SW480 (cell line): ENCODE results near the gene CLEC2B.

ENCODE experiments used
- DNase-seq: peaks from one replicate; pipeline ENCODE4 v3.0.0-alpha.2; 2016; ENCODE audit warnings: low spot score

CLEC2B gene

DNA sequence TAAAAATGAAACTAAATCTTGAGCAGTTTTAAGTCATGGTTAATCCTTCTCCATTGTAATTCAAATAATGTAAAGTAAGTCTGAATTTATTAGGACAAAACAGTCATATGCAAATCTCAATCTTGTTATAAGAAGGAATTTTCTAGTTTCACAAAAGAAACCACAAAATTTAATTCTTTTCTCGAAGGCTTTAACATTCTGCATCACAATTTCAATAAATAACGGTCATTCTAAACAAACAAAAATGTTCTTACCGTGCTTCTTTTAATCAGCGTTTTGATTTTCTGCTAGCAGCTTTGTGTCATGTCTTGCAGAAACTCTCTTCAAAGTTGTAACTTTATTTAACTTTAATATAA lies 225 bp downstream of the CLEC2B start:
- no peak for DNase-seq

DNA sequence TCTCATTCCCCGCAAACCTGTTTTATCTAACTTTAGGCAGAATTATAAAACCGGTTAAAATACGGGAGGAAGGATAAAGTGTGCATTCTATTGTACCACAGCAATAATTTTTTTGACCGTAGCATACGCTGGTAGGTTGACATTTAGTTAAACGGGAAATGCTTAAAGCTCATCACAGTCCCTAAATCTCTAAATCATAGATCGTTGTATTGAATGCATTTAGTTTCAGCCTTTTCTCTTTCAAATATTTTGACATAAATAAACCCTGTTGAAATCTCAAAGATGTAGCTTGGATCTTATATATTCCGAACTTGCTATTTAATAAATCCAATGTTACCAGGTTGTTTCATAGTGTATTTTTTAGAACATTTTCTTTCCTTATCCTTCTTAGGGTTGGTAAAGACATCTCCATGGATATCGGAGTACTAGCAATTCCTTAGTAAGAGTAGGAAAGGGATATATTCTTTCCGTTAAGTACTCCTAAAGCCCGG lies 798 bp downstream of the CLEC2B start:
- no peak for DNase-seq

DNA sequence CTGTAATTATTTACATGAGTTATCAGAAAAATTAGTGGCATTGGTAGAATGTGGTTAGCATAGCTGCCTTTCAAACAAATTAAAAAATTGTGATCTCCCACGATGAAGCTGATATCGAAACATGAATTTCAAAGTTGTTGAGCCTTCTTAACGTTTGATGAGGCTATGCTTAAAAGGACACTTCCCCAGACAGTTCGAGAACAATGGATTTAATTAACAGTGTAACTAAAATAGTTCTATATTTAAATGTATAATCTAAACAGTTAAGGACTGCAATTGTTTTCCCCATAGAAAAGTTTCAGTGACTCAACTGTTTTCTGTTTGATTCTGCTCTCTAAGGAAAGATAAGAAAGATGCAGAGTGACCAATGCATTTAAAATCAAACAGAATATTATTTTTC lies 1.6 kb downstream of the CLEC2B start:
- no peak for DNase-seq

DNA sequence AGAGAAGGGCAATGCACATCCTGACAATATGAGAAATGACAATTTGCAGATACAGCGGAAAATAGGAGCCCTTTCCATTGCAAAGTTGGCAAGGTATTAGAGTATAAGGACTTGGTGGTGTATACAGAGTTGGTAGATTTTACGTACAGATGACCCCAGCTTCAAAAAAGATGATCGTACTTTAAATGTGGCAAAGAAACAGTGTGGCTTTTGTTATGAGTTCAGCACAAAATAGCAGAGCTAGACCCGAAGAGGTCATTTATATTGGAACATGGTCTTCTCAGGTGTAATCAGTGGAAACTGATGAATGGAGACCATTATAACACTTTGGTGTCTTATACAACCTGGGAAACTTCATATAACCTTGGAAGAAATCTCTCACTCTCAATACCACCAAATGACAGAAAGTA lies 2.3 kb downstream of the CLEC2B start:
- no peak for DNase-seq

DNA sequence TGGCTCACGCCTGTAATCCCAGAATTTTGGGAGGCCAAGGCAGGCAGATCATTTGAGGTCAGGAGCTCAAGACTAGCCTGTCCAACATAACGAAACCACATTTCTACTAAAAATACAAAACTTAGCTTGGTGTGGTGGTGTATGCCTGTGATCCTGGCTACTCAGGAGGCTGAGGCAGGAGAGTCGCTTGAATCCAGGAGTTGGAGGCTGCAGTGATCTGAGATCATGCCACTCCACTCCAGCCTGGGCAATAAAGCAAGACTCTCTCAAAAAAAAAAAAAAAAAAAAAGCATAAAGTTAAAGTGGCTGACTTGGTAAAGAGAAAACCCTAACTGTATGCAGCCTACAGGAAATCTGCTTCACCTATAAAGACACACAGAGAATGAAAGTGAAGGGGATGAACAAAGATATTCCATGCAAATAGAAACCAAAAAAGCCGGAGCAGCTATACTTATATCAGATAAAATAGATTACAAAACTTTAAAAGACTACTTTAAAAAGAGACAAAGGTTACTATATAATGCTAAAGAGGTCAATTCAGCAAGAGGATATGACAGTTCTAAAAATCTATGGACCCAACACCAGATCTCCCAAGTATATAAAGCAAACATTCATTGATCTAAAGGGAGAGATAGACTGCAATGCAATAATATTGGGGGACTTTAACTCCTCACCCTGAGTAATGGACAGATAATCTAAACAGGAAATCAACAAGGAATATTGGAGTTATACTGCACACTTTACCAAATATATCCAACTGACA lies 4.1 kb downstream of the CLEC2B start:
- no peak for DNase-seq

DNA sequence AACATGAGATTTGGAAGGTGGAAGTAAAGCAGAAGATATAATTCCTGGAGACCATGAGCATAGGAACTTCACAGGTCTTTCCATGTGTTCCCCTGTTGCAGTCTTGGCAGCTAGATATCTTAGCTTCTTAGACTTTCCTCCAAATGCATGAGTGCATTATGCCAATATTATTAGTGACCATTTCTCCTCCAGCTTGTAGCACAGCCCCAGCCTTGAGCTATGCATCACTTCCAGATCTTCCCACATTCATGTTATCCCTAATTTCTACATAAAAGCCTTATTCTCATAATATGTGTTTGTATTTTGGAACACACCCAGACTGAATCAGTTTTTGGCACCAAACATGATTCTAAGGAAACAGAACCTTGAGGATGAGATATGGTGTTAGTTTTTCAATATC lies 11.0 kb downstream of the CLEC2B start:
- no peak for DNase-seq

DNA sequence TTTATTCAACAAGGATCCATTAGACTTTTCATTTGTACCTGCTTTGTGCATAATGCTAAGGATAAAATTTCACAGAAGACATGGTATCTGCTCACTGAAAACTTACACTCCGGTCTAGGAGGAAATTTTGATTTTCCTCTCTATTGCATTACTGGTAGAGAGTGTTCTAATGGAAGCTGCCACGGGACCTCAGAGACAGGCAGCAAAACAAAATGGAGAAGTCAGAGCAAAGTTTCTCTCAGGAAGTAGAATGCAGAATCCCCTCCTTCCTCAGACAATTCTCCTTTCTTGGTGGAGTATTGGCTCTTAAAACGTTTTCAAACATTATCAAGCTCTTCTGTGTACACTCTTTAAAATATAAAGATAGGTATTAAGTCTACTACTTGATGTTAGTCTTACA lies 12.3 kb downstream of the CLEC2B start:
- DNase-seq: no peak

DNA sequence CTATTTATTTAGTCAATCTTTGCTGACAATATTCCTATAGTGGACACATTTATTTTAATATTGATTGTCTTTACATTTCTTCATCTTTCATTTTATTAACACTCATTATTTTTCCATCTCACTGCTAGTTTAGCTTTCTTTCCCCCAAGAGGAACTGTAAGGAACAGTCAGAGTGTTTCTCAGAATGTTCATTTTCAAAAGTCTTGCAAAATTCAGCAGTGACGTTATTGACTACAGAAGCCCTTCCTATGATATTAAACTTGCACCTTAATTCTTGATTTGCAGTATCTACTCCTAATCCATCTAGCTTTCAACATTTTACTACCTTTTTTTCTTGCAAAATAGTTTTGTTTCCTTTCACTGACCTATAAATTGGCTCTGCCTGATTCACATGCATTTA lies 13.0 kb downstream of the CLEC2B start:
- DNase-seq: no peak

DNA sequence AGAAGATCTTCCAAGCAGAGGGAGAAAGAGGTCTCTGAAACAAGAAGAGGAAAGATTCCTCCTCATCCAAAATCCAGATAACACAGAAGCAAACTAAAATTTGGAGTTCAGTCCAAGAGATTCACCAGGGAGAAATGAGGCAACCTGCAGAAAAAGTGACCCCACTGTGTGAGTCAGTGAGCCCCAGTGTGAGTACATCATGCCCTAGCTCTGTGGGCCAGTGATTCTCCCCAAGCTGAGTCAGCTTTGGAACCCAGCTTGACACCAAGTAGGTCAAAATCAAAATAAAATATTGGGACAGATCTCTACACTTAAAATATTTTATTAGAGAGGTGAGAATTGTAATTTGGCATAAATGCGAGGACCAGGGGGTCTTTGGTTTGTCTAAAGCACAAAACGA lies 17.2 kb downstream of the CLEC2B start:
- no peak for DNase-seq

DNA sequence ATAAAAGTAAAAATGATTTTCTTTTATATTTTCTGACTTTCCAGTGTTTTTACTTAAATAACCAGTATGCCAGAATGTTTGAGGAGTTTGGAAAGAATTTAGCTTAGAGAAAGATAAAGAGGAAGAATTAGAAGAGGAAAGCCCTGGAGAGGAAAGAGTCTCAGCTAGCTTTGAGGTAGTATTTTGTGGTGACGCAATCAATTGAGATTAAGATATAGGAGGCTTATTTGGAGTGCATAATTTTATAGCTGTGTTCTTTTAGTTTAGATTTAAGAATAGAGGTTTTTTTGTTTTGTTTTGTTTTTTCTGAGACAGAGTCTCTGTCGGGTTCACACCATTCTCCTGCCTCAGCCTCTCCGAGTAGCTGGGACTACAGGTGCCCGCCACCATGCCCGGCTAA lies 18.1 kb downstream of the CLEC2B start:
- no peak for DNase-seq

DNA sequence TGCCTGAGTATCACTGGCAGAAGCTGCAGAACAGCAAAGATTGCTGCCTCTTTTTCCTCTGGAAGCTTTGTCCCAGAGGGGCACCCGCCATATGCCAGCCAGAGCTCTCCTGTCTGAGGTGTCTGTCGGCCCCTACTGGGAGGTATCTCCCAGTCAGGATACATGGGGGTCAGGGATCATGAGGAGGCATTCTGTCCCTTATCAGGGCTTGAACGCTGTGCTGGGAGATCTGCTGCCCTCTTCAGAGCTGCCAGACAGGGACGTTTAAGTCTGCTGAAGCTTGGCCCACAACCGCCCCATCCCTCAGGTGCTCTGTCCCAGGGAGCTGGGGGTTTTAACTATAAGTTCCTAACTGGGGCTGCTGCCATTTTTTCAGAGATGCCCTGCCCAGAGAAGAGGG lies 20.3 kb downstream of the CLEC2B start:
- no peak for DNase-seq

DNA sequence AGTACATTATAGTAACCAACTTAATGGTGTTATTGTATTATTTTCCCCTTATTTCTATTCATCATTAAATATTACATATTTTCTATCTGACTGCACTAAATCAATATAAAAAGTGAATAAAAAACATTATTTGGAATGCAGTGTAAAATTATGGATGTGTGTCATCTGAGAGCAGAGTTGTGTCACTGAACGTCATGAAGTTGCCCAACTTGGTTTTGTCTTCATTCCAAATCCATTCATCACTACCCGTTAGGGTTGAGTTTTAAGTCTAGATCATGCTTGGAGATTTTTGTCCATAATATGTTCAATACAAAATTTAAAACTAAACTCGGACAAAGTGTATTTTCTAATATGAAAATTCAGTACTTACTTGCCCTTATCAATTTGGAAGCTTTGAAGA lies 25.7 kb downstream of the CLEC2B start:
- DNase-seq: no peak

DNA sequence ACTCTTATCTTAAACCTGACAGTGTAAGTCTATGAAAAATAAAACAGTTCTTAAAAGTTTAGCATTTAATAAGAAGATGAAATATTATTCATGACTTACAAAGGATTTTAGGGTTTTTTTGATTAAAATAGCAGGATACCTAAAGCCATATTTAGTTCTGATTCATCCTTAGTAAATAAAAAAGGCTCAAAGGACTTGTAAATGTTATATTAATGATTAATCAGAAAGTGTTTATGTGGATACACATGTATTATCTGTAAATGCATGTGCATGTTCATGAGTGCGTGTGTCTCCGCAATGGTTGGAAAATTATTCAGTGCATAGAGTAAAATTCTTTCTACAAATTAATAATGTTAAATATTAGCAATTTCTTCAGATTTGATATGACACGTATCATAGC lies 37.4 kb downstream of the CLEC2B start:
- DNase-seq: no peak

DNA sequence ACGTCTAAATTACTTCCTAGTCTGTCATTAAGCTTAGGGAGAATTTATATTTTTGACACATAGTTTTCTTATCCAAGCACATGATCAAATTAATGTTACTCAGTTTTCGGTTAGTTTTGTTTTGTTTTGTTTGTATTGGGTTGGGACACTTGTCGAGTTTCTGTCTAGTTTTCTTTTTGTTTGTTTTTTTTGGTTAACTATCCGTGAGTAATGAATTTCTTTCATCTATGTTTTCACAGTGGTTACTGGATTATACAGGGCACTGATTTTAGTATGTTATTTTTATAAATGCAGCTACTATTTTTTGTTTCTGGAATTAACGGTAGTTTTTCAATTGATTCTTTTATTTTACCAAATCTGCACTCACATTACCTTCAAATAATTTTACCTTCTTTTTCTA lies 39.2 kb downstream of the CLEC2B start:
- DNase-seq: peak; percentile 12

DNA sequence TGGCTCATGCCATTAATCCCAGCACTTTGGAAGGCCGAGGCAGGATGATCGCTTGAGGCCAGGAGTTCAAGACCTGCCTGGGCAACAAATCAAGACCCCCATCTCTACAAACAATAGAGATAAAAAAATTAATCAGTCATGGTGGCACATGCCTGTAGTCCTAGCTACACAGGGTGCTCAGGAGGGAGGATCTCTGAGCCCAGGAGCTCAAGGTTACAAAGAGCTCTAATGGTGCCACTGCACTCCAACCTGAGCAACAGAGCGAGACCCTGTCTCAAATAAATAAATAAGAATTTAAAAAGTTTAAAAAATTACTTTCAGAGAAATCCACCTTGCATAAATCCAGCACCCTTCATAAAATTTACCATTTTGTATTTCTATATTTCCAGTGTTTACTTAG lies 39.7 kb downstream of the CLEC2B start:
- DNase-seq: no peak

DNA sequence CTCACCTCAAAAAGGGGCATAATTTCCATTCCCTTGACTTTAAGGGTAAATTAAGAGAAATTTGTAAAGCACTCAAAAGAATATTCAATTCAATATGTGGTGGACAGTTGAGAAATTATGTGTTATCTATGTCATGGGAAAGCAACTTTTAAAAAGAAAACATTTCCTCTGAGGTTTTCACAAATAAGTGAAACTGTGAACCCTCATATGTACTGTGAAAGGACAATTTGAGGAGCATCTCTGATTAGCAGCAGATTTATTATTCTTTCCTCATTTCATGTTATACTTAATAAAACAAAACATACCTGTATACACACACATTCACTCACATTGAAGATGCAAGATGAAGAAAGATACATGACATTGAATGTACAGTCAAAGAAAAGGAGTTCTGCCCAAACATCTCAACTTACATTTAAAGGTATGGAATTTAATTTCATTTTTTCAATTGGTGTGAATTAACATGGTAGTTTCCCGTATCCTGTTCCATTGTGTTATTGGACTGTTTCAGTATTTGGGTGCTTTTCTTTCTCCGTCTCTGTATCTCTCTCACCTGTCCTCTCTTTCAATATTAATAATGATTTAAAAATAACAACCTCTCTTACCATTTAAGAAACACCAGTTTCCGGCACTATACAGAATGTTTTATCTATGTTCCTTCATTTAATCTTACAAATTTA lies 41.8 kb downstream of the CLEC2B start, which contains the start of gene KLRF1:
Gene KLRF1, plus strand, starts transcription at position 273 of the 680 bp plus-strand sequence. Its CDS starts 64 bp downstream, at position 337.
- DNase-seq: no peak

DNA sequence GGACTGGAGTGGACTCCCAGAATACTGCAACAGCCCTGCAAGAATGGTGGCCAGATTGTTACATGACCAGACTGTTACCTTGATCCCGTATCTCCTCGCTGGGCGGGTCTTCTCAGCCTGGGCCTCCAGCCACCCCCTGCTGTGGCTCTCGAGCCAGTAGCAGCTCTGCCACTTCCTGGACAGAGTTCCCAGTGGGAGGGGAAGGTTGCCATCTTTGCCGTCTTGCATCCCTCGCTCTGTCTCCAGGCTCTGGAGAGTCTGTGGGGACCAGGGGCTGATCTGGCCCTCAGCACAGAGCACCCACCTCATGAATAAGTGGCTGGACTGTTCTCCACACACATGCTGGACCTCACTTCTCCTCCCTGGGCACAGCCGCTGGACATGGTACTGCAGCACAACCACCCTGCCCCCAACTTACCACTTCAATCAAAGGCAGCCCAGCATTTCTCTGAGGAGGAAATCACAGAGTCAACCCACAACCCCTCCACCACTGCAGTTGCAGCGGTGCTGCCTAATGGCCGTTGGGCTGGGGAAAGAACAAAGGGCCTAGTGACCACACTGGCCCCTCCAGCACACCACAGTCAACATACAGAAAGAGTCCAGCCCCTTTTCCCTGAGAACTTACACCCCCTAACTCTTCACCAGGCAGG lies 48.7 kb downstream of the CLEC2B start:
- no peak for DNase-seq

DNA sequence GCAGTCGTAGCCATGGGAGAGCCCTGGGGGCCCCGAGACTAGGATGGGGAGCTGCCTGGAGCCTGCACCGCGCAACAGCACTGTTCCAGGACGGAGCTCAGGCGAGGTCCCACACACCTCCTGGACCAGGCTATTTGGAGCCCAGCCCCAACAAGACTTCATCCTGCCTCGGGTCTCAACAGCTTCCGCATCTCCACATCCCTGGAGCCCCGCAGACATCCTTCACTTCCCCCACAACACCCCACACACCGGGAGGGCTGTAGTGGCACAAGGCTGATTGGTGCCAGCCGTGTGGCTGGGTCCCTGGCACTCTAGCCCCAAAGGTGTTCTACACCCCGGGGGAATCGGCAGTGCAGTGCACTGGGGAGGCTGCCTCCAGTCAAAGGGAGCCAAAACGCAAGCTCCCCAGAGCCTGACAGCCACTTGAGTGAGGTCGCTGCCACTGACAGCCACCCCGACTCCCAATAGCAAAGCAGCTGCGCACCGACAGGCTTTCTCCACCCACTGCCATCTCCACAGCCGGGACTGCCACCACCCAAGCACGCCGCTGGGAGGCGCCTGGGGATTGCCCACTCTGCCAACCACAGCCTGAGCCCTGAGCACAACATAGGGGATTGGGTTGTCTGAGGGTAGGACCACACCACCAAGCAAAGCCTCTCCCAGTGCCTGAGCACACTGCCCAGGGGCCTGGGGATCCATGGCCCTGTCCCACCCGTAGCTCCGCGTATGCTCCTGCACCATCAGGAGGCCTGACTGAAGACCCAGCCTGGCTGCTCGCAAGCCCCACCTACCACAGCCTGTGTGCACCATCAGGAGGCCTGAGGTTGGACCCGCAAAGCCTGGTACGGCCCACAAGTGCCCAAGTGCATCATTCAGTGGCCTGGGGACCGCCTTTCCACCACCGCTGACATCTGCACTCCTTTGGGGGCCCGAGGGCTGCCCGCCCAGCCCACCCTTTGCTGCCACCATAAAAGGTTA lies 55.0 kb downstream of the CLEC2B start:
- DNase-seq: peak; percentile 79

DNA sequence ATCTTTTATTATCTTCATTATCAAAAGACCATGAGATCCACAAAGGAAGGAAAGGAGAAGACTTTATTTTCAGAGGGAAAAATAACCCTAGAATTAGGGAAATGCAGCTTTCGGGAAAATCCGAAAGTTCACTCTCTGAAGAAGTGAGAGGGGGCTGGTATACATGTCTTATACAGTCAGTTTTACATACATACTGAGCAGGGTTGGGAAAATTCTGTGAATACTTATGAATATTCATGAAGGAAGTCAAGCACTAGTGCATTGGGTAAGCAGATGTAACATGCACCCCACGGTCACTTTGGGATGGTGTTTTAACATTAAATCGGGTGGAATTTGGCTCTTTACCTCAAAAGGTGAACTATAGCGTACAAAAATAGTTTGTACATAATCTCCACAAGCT lies 57.5 kb downstream of the CLEC2B start:
- DNase-seq: no peak

DNA sequence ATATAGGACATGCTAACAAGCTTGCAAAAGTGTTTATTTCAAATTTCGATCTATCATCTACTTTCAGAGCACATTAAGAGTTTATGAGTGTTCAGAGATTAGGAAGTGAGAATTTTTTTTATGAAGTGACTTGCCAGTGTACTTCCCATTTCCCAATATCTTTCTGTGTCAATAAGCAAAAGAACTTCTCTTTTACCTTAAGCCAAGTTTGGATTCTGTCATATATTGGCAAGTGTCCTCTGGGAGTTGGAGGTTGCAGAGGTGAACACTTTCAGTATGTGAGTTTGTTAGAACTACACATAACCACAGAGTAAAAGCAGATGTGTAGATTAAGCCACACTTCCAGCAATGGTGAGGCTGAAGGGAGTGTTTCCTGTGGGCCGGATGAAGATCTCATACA lies 58.5 kb downstream of the CLEC2B start:
- no peak for DNase-seq

DNA sequence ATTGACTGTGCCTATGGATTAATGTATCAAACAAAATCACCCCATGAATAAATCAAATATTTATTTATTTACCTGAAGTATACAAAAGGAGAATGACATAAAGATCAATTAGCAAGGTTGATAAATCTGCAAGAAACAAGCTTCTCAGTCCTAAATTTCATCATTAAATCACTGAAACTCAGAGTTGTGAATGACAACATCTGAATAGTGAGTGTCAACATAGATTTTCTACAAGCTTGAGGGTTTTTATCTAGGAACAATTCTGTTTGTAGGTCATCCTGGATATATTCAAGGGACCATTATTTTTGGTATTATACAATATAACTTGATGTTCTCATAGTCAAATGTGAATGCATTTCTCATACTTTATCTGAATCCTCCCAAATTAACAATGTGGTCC lies 59.3 kb downstream of the CLEC2B start:
- no peak for DNase-seq

DNA sequence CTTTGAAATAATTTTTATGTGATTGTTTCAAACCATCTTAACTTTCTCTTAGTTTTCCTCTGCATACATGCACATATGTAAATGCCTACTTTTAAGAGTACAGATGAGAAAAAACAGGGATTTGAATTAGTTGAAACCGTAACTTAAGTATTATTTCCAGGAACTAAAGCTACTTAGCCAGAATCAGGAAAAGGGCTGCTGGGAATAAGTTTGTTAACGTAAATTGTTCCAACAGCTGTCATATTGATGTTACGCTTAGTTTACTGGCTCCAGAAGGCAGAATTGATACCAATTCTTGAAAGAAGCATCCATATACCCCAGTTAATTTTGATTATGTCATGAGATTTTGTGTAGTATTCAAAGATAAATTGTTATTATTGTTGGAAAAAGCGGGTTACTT lies 59.8 kb downstream of the CLEC2B start:
- DNase-seq: no peak
